Keratinocyte (primary cell): Measurements from ENCODE around the gene RALY.

Experiments
- CTCF ChIP-seq, 3 experiments: IDR thresholded peaks in 1 of 3; conservative IDR thresholded peaks in 1 of 3; optimal IDR thresholded peaks in 1 of 3; 2 replicates in 2 of 3; 3 replicates in 1 of 3; pipeline versions ENCODE3 to v1.5.1; 2011; ENCODE audit warnings: low read length in 3 of 3, mild to moderate bottlenecking in 3 of 3, moderate library complexity in 2 of 3, control low read depth in 1 of 3, inconsistent platforms in 1 of 3; ENCODE audit not compliant: insufficient read depth in 2 of 3; ENCODE audit errors: extremely low read depth in 1 of 3
- EZH2 ChIP-seq: IDR thresholded peaks from one replicate; pipeline ENCODE4 v1.6.1; 2012; ENCODE audit warnings: inconsistent platforms, mild to moderate bottlenecking, low read length, moderate library complexity

- TF ChIP-seq CTCF (optimal IDR thresholded peaks at IDR 0.05 in 1 of 3, IDR thresholded peaks at IDR 0.05 in 1 of 3, conservative IDR thresholded peaks at IDR 0.05 in 1 of 3; ENCODE audit: extremely low read depth in 1 of 3, insufficient read depth in 2 of 3, low read length in 3 of 3) (peak; percentile 57 to 92 (median 90)), EZH2 (no peak)
Measured at GRCh38 chr20:33947709-33948295, 45.9 kb upstream of the RALY start.
